HepG2 (cell line): ENCODE measurements around the gene ZDHHC7. TPM values are rescaled to one million over a fixed set of nuclear protein-coding genes. Genes with fewer than 3 reads are reported as not detected.
A peak's percentile ranks its signal among the peaks of the same experiment; 100 is the strongest.

ENCODE experiments used
- ATAC-seq: fragments of 200-7000 bp; cut with Tn5 transposase; 3 replicates; pipeline ENCODE4 v1.9.1; 2020; ENCODE audit warnings: mild to moderate bottlenecking, moderate library complexity
- BruUV-seq: library from RNA; stranded (reverse); fragments of 400-500 nt; replicated peaks from 2 replicates; lab custom pipeline; 2021; lab: Mats Ljungman, UMichigan
- CTCF ChIA-PET: fragments of 300-600 bp; formaldehyde crosslinking; extraction: SDS; loops from one replicate; lab custom pipeline; 2021; ENCODE audit warnings: low total read pairs, inconsistent platforms, low intra/inter-chr PET ratio; lab: Yijun Ruan, JAX
- POLR2A ChIA-PET: fragments of 350-600 bp; sonication (Branson Sonifier 250); formaldehyde crosslinking; loops from one replicate; lab custom pipeline; 2020; ENCODE audit warnings: antibody characterized with exemption, inconsistent platforms; lab: Yijun Ruan, JAX
- DNase-seq: peaks from one replicate; pipeline ENCODE4 v3.0.0-alpha.2; 2015; ENCODE audit warnings: low spot score
- FAIRE-seq: peaks from 3 replicates; lab custom pipeline; 2011; peaks lifted over from hg19 to GRCh38; lab: Jason Lieb, UNC
- H2AFZ ChIP-seq: one replicate; pipeline ENCODE4 v1.6.1; 2011; ENCODE audit warnings: low read length, inconsistent platforms
- H3K27ac ChIP-seq: fragments of 300-600 bp; 3 replicates; pipeline ENCODE4 v1.8.0; 2011; ENCODE audit warnings: mixed run types, mild to moderate bottlenecking, mixed read lengths, low read length, inconsistent platforms; ENCODE audit not compliant: insufficient read depth; ENCODE audit errors: extremely low read length
- H3K27me3 ChIP-seq, 2 experiments: fragments of 200-600 bp in 1 of 2; 2 replicates in 1 of 2; 3 replicates in 1 of 2; pipeline versions ENCODE4 v1.6.0 to v1.8.0; 2011; ENCODE audit warnings: low read length in 2 of 2, mild to moderate bottlenecking in 2 of 2, moderate library complexity in 2 of 2, inconsistent platforms in 1 of 2; ENCODE audit not compliant: insufficient read depth in 2 of 2, control insufficient read depth in 1 of 2
- H3K36me3 ChIP-seq, 2 experiments: fragments of 200-600 bp in 1 of 2; replicated peaks in 1 of 2; 2 replicates in 1 of 2; 3 replicates in 1 of 2; pipeline versions ENCODE4 v1.5.1 to v1.8.0; 2011; ENCODE audit warnings: low read length in 2 of 2, inconsistent platforms in 1 of 2; ENCODE audit not compliant: insufficient read depth in 2 of 2, control insufficient read depth in 1 of 2
- H3K4me1 ChIP-seq: 2 replicates; pipeline ENCODE4 v1.5.1; 2012; ENCODE audit warnings: low read length, inconsistent platforms; ENCODE audit not compliant: insufficient read depth
- H3K4me2 ChIP-seq: 2 replicates; pipeline ENCODE4 v1.6.0; 2011; ENCODE audit warnings: low read depth, low read length, inconsistent platforms
- H3K4me3 ChIP-seq, 3 experiments: fragments of 200-600 bp in 1 of 3; sonication (generic), shearing (Covaris generic) in 1 of 3; replicated peaks in 1 of 3; 2 replicates each; pipeline ENCODE4 v1.5.1; 2011 to 2016; ENCODE audit warnings: low read length in 3 of 3, inconsistent platforms in 2 of 3, low read depth in 2 of 3, mild to moderate bottlenecking in 2 of 3, control low read depth in 1 of 3, mixed read lengths in 1 of 3; ENCODE audit not compliant: insufficient read depth in 1 of 3
- H3K79me2 ChIP-seq: one replicate; pipeline ENCODE4 v1.6.1; 2011; ENCODE audit warnings: low read length, inconsistent platforms; ENCODE audit not compliant: insufficient read depth
- H3K9ac ChIP-seq: 2 replicates; pipeline ENCODE4 v1.6.0; 2011; ENCODE audit warnings: mild to moderate bottlenecking, low read depth, low read length, inconsistent platforms; ENCODE audit not compliant: insufficient read depth
- H3K9me3 ChIP-seq: 2 replicates; pipeline ENCODE4 v1.5.1; 2012; ENCODE audit warnings: mild to moderate bottlenecking, low read length
- H4K20me1 ChIP-seq: 2 replicates; pipeline ENCODE4 v1.6.0; 2011; ENCODE audit warnings: inconsistent platforms, mild to moderate bottlenecking, low read length, moderate library complexity; ENCODE audit not compliant: insufficient read depth
- BCL3 ChIP-seq: sonication (generic); formaldehyde crosslinking; IDR thresholded peaks from 2 replicates; pipeline ENCODE4 v1.5.1; 2020; ENCODE audit warnings: mild to moderate bottlenecking, missing genetic modification reagents, moderate library complexity
- GMEB1 ChIP-seq: sonication (generic); formaldehyde crosslinking; IDR thresholded peaks from 2 replicates; pipeline ENCODE4 v1.5.1; 2020; ENCODE audit warnings: missing genetic modification reagents, mild to moderate bottlenecking, borderline replicate concordance
- HNF1A ChIP-seq, 2 experiments: sonication (generic) in 1 of 2; formaldehyde crosslinking in 1 of 2; IDR thresholded peaks; 2 replicates each; pipeline versions ENCODE4 v1.4.0 to v1.6.1; 2016 to 2020; ENCODE audit warnings: borderline replicate concordance in 1 of 2, low read depth in 1 of 2, mild to moderate bottlenecking in 1 of 2, missing genetic modification reagents in 1 of 2
- MLX ChIP-seq: IDR thresholded peaks from 2 replicates; pipeline ENCODE4 v1.6.1; 2016
- MYNN ChIP-seq: sonication (generic); formaldehyde crosslinking; IDR thresholded peaks from 2 replicates; pipeline ENCODE4 v1.4.0; 2020; ENCODE audit warnings: mild to moderate bottlenecking, low read depth, missing genetic modification reagents
- RORA ChIP-seq: sonication (generic); formaldehyde crosslinking; IDR thresholded peaks from 2 replicates; pipeline ENCODE4 v1.5.0; 2020; ENCODE audit warnings: mild to moderate bottlenecking, missing genetic modification reagents, moderate library complexity
- ZMYM4 ChIP-seq: sonication (generic); formaldehyde crosslinking; IDR thresholded peaks from 2 replicates; pipeline ENCODE4 v1.8.1; 2023; ENCODE audit warnings: mild to moderate bottlenecking, missing genetic modification reagents
- ZNF292 ChIP-seq: sonication (generic); formaldehyde crosslinking; IDR thresholded peaks from 2 replicates; pipeline ENCODE4 v1.8.1; 2022; ENCODE audit warnings: mild to moderate bottlenecking, low read depth, missing genetic modification reagents, borderline replicate concordance
- ZNF543 ChIP-seq: sonication (generic); formaldehyde crosslinking; IDR thresholded peaks from 2 replicates; pipeline ENCODE4 v1.4.0; 2020; ENCODE audit warnings: mild to moderate bottlenecking, missing genetic modification reagents
- ZSCAN25 ChIP-seq: sonication (generic); formaldehyde crosslinking; IDR thresholded peaks from 2 replicates; pipeline ENCODE4 v1.8.0; 2022; ENCODE audit warnings: mild to moderate bottlenecking, missing genetic modification reagents
- WGBS: methylation state at CpG from one replicate; pipeline ENCODE4 v1.1.6; 2017; ENCODE audit warnings: low lambda C conversion rate; 5-methylcytosine and 5-hydroxymethylcytosine counted together
- in situ Hi-C: cut with HindIII; loops from 2 replicates; pipeline ENCODE4 v1.10.0; 2017; ENCODE audit warnings: low pct_unique_long_range_greater_than_20kb; ENCODE audit not compliant: extremely low pct_ligation_motif_present
- intact Hi-C: fragments of 100-400 bp; cut with micrococcal nuclease; formaldehyde crosslinking; loops from one replicate; pipeline ENCODE4 v1.10.0; 2022; ENCODE audit not compliant: unreplicated experiment
- polyA plus RNA-seq, 8 experiments: library from polyadenylated mRNA; depleted of rRNA in 3 of 8; stranded (reverse) in 7 of 8; unstranded in 1 of 8; fragments of >200 nt; fragmentation: Illumina TruSeq in 4 of 8; extraction: Trizol in 4 of 8; gene quantifications; 2 replicates each; pipeline versions ENCODE4 v1.2.1 to v1.2.3, GENCODE V29; 2011 to 2016; ENCODE audit warnings: low read depth in 4 of 8, missing spikeins in 1 of 8, mixed read lengths in 1 of 8; ENCODE audit not compliant: insufficient read depth in 1 of 8
- total RNA-seq, 5 experiments: library from RNA; depleted of rRNA; stranded (reverse); fragments of >200 nt; fragmentation: Illumina TruSeq; extraction: Trizol; gene quantifications; 2 replicates each; pipeline ENCODE4 v1.2.3, GENCODE V29; 2016; ENCODE audit warnings: low read depth in 1 of 5

Gene ZDHHC7
- total and polyA plus RNA-seq, 2 of the 13 experiments (the other 11 are each of a cell fraction or from before 2014, with no cell fraction given): 46.8 to 67.6 TPM

GRCh38 chr16:85004587-85005205 lies 6.6 kb downstream of the ZDHHC7 start (continued):
- no peak for TF ChIP-seq RORA (CRISPR knock-in tag)
- no peak for TF ChIP-seq ZSCAN25 (CRISPR knock-in tag)
- TF ChIP-seq ZNF543 (CRISPR knock-in tag): no peak

- Histone ChIP-seq H3K4me1 (peaks cover 98% of the 10 kb centered on the region), H3K27me3 (no peaks in the 10 kb centered on the region), H3K4me3 (no peak overlapping the region), H3K27ac (no peak overlapping the region), H2AFZ (no peak overlapping the region), H3K9ac (no peak overlapping the region), H4K20me1 (peaks cover 21% of the 10 kb centered on the region; the same call in 1 of the 2 replicates), H3K4me2 (0 out of 2 replicates have a peak overlapping the region, but pooled peaks have one; percentile 13), H3K9me3 (no peaks in the 10 kb centered on the region), H3K36me3 (peaks cover 7% of the 10 kb centered on the region in 2 experiments; a peak in 4 of 5 replicates), H3K79me2 (peaks cover 87% of the 10 kb centered on the region)
- intact Hi-C loops (no loop called here), in situ Hi-C loops (no loop called here)
- 92% methylated on average over 16 of the region's 16 CpGs for WGBS
- DNase-seq (no peak), ATAC-seq (no peak), FAIRE-seq (no peak)
- ChIA-PET POLR2A (interaction anchor here (2.1 kb wide), 1 partner anchor 9 kb away, joined by 9 read pairs; no protein-coding TSS in a partner anchor), CTCF (no interaction called here)
- no TSS peak for BruUV-seq
- no peak for TF ChIP-seq ZNF292 (CRISPR knock-in tag)
- no peak for TF ChIP-seq MLX (CRISPR knock-in tag)
- TF ChIP-seq GMEB1 (CRISPR knock-in tag): no peak
- no peak for TF ChIP-seq HNF1A (IDR thresholded peaks at IDR 0.05; ENCODE audit: low read depth)
- TF ChIP-seq HNF1A (CRISPR knock-in tag; IDR thresholded peaks at IDR 0.05; ENCODE audit: borderline replicate concordance): no peak
- TF ChIP-seq BCL3 (CRISPR knock-in tag): no peak
- no peak for TF ChIP-seq ZMYM4
- no peak for TF ChIP-seq MYNN (CRISPR knock-in tag)
Measured at GRCh38 chr16:85003725-85004586, 7.4 kb downstream of the ZDHHC7 start.
